ENCODE data around the gene NACC2. TPM values are rescaled to one million over a fixed set of nuclear protein-coding genes. Genes with fewer than 3 reads are reported as not detected.

Gene NACC2
- polyA plus RNA-seq, 1 donor (not counting 4 experiments of a cell fraction or from before 2014, with no cell fraction given): 4.6 TPM

DNA sequence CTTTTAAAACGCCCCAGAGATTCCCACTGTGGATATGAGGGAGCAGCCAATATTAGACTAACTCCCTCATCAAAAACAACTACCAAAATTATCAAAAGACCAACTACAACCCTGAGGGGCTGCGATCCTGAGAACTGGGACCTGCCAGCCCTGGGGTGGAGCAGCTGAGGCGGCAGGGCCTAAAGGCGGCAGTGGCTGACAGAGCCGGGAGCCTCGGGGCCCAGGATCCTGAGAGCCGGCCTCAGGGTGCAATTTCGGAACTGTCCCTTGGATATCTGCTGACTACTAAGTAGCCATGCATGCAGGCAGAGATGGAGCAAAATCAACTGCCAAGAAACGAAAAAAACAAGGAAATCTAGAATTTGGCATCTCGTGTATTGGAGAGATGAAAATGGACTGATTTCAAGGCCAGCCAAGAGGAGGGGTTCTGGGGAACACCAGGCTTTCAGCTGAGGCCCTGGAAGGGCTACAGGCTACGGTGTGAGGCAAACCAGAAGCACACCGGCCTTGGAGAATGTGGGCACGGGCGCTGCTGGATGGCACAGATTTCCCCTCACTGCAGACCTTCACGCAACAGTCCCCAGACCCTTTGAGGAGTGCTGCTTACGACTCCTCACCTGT, 70.3 kb downstream of the NACC2 start:
- dilution Hi-C loops (cut with MboI; ENCODE audit: extremely low pct_ligation_motif_present, low sequenced_read_pairs): no loop called here
- TF ChIP-seq EZH2 (IDR thresholded peaks at IDR 0.05; ENCODE audit: low read length): no peak
- TF ChIP-seq, protein P1, sequence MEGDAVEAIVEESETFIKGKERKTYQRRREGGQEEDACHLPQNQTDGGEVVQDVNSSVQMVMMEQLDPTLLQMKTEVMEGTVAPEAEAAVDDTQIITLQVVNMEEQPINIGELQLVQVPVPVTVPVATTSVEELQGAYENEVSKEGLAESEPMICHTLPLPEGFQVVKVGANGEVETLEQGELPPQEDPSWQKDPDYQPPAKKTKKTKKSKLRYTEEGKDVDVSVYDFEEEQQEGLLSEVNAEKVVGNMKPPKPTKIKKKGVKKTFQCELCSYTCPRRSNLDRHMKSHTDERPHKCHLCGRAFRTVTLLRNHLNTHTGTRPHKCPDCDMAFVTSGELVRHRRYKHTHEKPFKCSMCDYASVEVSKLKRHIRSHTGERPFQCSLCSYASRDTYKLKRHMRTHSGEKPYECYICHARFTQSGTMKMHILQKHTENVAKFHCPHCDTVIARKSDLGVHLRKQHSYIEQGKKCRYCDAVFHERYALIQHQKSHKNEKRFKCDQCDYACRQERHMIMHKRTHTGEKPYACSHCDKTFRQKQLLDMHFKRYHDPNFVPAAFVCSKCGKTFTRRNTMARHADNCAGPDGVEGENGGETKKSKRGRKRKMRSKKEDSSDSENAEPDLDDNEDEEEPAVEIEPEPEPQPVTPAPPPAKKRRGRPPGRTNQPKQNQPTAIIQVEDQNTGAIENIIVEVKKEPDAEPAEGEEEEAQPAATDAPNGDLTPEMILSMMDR (optimal IDR thresholded peaks at IDR 0.05 in 1 of 3, IDR thresholded peaks at IDR 0.05 in 1 of 3, conservative IDR thresholded peaks at IDR 0.05 in 1 of 3; ENCODE audit: extremely low read depth in 1 of 3, insufficient read depth in 2 of 3, low read length in 3 of 3): no peak
- Histone ChIP-seq H3K4me3 (ENCODE audit: control insufficient read depth in 2 of 3, extremely low read depth in 1 of 3, insufficient read depth in 2 of 3, low read depth in 1 of 3, low read length in 3 of 3) (no peak overlapping the region), H3K27ac (ENCODE audit: control insufficient read depth, insufficient read depth, low read length) (no peak overlapping the region), H3K79me2 (ENCODE audit: control insufficient read depth, insufficient read depth, low read length) (peaks cover 39% of the 10 kb centered on the region), H3K9me3 (ENCODE audit: control insufficient read depth, low read depth, low read length) (no peaks in the 10 kb centered on the region), H3K36me3 (ENCODE audit: control insufficient read depth in 2 of 2, extremely low read depth in 1 of 2, insufficient read depth in 2 of 2, low read length in 2 of 2) (peaks cover 9% of the 10 kb centered on the region in 2 experiments), H3K4me2 (ENCODE audit: control insufficient read depth, extremely low read depth, insufficient read depth, low read depth, low read length) (no peak overlapping the region), H4K20me1 (ENCODE audit: control insufficient read depth, extremely low read depth, insufficient read depth, low read length) (peaks cover 7% of the 10 kb centered on the region), H3K27me3 (ENCODE audit: control insufficient read depth, extremely low read depth, insufficient read depth, low read length) (no peaks in the 10 kb centered on the region), H2AFZ (ENCODE audit: control insufficient read depth, low read length) (no peak overlapping the region), H3K4me1 (ENCODE audit: control insufficient read depth, extremely low read depth, insufficient read depth, low read length) (no peaks in the 10 kb centered on the region), H3K9me1 (ENCODE audit: control insufficient read depth, extremely low read depth, insufficient read depth, low read length) (peaks cover 3% of the 10 kb centered on the region), H3K9ac (ENCODE audit: control insufficient read depth, extremely low read depth, insufficient read depth, low read length) (no peak overlapping the region)
- DNase-seq (ENCODE audit: low read depth, low spot score) (no peak), FAIRE-seq (no peak)

DNA sequence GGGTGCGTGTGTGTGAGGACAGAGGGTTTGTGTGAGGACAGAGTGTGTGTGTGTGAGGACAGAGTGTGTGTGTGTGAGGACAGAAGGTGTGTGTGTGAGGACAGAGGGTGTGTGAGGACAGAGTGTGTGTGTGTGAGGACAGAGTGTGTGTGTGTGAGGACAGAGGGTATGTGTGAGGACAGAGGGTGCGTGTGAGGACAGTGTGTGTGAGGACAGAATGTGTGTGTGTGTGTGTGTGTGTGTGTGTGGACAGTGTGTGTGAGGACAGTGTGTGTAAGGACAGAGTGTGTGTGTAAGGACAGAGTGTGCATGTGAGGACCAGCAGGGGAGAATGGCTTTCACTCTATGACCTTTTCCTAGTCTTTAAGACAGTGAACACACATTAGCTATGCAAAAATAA, 70.8 kb downstream of the NACC2 start:
- dilution Hi-C loops (cut with MboI; ENCODE audit: extremely low pct_ligation_motif_present, low sequenced_read_pairs): no loop called here
- no peak for DNase-seq (ENCODE audit: low read depth, low spot score)
- Histone ChIP-seq H3K4me1 (ENCODE audit: control insufficient read depth, extremely low read depth, insufficient read depth, low read length) (no peaks in the 10 kb centered on the region), H3K4me3 (ENCODE audit: control insufficient read depth in 2 of 3, extremely low read depth in 1 of 3, insufficient read depth in 2 of 3, low read depth in 1 of 3, low read length in 3 of 3) (no peak overlapping the region), H4K20me1 (ENCODE audit: control insufficient read depth, extremely low read depth, insufficient read depth, low read length) (peaks cover 7% of the 10 kb centered on the region), H3K79me2 (ENCODE audit: control insufficient read depth, insufficient read depth, low read length) (peaks cover 36% of the 10 kb centered on the region), H3K9ac (ENCODE audit: control insufficient read depth, extremely low read depth, insufficient read depth, low read length) (no peak overlapping the region), H3K27me3 (ENCODE audit: control insufficient read depth, extremely low read depth, insufficient read depth, low read length) (no peaks in the 10 kb centered on the region), H3K27ac (ENCODE audit: control insufficient read depth, insufficient read depth, low read length) (no peak overlapping the region), H2AFZ (ENCODE audit: control insufficient read depth, low read length) (no peak overlapping the region), H3K4me2 (ENCODE audit: control insufficient read depth, extremely low read depth, insufficient read depth, low read depth, low read length) (no peak overlapping the region), H3K36me3 (ENCODE audit: control insufficient read depth in 2 of 2, extremely low read depth in 1 of 2, insufficient read depth in 2 of 2, low read length in 2 of 2) (peaks cover 7 to 9% of the 10 kb centered on the region in 2 experiments), H3K9me3 (ENCODE audit: control insufficient read depth, low read depth, low read length) (no peaks in the 10 kb centered on the region), H3K9me1 (ENCODE audit: control insufficient read depth, extremely low read depth, insufficient read depth, low read length) (peaks cover 3% of the 10 kb centered on the region)
- FAIRE-seq: no peak
- TF ChIP-seq, protein P1 (optimal IDR thresholded peaks at IDR 0.05 in 1 of 3, IDR thresholded peaks at IDR 0.05 in 1 of 3, conservative IDR thresholded peaks at IDR 0.05 in 1 of 3; ENCODE audit: extremely low read depth in 1 of 3, insufficient read depth in 2 of 3, low read length in 3 of 3): no peak
- TF ChIP-seq EZH2 (IDR thresholded peaks at IDR 0.05; ENCODE audit: low read length): no peak
